Epithelial cell of prostate (primary cell): ENCODE data around the gene RPL28.
A peak's percentile ranks its signal among the peaks of the same experiment; 100 is the strongest.

Source experiments
- DNase-seq: peaks from one replicate; pipeline ENCODE4 v3.0.0-alpha.2; 2011; ENCODE audit warnings: low read depth, low spot score
- H3K27ac ChIP-seq: fragments of 450-650 bp; 2 replicates; pipeline ENCODE4 v1.5.1; 2017; ENCODE audit warnings: mild to moderate bottlenecking

RPL28 gene

DNA sequence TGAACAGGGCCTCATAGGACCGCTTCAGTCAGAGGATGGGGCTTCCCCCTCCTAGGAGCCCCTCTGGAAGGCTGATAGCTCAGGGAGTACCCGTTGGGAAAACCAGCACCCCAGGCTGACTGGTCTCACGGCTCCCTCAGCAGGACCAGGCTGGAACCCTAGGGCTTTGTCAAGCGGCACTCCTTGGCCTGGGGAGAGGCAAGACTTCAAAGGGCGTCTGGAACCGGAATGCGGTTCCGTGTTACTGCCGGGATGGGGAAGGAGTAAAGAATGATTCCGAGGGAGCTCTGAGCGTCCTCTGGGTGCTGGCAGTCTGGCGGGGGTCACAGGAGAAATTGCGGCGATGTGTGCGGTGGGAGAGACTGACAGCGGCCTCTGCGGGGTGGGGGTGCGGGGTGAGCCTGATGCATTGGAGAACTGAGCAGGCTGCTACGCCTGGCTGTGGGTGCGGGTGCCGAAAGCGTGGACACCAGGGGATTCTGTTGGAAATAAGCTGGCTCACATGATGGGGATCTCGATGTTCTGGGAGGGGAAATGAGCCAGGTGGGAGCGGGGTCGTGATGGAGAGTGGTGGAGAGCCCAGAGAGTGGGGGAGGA, 33.1 kb upstream of the RPL28 start:
- DNase-seq = no peak
- peak overlapping the region; percentile 49 for H3K27ac ChIP-seq

DNA sequence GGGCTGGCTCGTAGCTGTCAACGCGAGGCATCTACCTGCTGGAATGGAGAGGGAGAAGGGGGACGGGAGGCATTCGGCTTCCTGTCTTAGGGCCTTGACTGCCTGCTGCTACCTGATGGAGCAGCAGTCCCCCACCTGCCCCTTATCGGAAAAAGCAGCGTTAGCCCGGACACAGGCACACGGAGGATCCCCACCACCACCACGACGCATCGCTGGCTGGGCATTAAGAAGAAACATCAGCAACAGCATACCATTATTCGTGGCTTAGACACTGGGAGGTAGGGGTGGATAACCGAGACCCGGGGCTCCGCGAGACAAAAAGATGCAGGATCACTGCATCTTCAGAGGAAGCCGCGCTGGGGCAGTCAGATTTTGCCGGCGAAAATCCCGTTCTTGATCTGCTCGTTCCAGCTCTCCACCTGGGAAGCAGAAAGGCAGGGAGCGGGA, 32.4 kb upstream of the RPL28 start:
- DNase-seq = no peak
- peak overlapping the region; percentile 39 for H3K27ac ChIP-seq

DNA sequence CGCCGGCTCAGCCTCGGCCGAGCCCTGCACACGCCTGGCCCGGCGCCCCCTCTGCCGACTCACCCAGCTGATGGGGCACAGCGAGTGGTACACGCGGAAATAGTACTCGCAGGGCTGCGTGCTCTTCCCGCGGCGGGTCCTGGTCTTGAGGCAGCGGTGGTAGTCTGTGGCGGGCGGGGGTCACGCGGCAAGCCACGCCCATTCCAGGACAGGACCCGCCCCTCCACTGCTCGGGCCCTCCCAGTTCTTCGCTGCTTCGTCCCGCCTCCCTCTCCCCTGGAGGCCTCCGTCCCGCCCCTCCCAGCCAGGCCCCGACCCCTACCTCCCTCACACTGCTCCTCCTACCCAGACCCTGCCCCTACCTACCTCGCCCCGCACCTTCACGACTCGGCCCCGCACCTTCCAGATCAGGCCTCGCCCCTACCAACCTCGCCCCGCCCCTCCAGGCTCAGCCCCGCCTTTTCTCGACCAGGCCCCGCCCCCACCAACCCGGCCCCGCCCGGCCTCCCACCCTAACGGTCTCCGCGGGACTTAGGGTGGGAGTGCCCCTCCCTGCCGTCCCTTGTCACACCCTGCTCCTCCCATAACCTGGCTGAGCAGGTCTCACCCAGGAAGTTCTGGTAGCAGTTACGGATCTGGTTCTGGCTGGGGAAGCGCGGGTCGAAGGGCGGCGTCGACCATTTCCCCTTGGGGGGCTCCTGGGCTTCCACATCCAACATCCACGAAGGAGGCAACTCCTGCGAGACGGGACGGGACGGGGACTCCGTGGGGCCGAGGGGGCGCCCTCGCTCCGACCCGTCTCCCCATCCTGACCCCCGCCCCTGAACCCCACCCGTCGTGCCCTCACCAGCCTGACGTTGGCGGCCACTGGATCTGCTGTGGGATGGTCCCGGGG, 31.7 kb upstream of the RPL28 start:
- DNase-seq = no peak
- peak overlapping the region; percentile 39 for H3K27ac ChIP-seq

DNA sequence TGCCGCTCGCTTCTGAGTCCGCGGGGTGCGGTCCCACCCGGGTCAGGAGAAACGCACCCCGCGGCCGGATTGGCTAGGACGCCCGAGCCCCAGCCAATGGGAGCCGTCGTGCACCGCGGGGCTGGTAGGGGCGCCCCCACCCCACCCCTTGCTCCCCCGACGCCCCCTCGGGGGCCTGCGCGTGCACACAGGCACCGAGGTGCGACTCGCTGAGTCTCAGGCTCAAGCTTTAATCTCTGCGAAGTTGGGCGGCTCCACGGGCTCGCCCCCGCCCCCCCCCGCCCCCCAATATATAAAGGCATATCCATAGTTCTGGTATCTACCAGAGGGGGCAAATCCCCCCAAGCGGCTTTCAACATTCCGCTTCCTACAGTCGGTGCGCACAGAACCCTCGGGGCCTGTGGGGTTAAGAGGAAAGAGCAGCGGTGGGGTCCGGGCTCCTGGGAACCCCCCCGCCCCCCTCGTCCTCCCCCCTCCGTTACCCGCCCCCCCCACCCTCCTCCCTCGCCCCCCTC, 31.0 kb upstream of the RPL28 start, which contains the start of gene COX6B2:
COX6B2 (minus strand) TSS at position 22 of the 515 bp plus-strand sequence. CDS start 198 bp downstream, outside the sequence.
- DNase-seq = no peak
- peak within 1 kb of the TSS; percentile 39 for H3K27ac ChIP-seq

GRCh38 chr19:55355213-55355821, 30.4 kb upstream of the RPL28 start:
- no peak for DNase-seq
- peak overlapping the region; percentile 37 for H3K27ac ChIP-seq

DNA sequence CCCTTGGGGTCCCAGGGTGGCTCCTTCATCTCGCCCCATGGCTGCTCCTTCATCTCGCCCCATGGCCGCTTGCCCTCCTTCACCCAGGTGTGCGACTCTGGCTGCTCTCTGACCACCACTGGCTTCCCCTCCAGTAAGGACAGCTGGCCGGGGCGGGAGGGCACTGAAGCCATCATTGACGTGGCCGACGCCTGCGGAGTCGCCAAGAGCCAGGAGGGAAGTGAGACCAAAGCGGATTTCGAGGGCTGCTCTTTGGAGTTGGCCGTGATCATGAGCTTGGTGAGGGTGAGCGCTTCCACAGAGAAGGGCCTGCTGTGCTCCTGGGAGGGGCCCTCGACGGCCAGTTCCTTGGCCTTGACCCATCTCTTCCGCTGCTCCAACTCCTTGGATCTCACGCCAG, 27.2 kb upstream of the RPL28 start:
- no peak for DNase-seq

GRCh38 chr19:55358943-55359908, 26.5 kb upstream of the RPL28 start:
- H3K27ac ChIP-seq = no peak overlapping the region
- no peak for DNase-seq

More for the DNA sequence above, 27.2 kb upstream of the RPL28 start:
- no peak overlapping the region for H3K27ac ChIP-seq

DNA sequence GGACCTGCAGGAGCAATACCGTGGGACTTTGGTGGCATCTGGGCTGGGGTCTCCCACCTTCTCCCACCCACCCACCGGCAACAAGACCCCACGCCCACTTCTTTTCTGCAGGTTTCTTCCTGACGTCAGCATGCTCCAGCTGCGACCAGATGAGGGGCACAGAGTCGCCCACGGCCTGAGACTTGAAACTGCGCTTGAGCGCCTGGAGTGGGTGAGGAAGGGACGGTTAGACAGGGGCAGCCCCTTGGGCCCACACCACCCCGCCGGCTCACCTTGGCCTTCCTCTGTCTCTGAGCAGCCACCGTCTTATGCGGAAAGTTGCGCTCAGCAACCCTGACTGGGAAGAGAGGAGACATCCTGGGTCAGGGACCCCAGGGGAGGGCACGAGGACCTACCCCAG, 24.8 kb upstream of the RPL28 start:
- no peak for DNase-seq

DNA sequence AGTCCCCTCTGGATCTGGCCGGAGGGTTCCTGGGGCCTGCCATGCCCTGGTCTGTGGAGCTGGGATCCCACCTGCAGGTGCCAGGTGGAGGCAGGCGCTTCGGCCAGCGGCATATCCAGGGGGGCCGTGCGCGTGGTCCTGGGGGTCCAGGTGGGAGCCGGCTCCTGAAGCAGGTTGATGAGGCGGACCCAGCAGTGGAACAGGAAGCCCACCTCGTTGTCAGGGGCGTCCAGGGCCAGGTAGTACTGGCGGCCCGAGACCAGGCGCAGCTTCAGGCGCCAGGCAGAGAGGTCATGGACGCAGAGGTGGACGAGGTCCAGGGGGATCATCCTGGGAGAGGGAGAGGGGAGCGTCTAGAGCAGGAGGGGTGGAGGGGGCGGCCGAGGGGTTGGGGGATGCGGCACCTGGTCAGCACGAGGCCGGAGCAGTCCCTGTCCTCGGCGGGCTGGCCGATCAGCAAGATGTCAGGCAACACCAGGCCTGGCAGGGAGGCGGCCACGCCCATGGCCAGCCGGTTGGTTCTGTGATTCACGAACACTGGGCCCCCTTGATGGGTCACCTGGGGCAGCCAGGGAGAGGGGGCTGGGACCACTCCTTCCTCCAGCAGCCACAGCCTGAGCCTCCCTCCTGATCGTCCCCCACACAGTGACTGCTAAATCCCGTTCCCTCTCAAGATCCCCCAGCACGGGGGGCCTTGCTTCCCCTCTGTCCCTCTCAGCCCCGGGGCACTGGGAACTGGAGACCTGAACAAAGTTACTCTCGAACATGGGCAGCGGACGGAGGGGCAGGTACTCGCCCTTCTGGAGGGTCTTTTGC, 23.4 kb upstream of the RPL28 start:
- DNase-seq = no peak
- H3K27ac ChIP-seq = no peak overlapping the region

More for the DNA sequence above, 24.8 kb upstream of the RPL28 start:
- no peak overlapping the region for H3K27ac ChIP-seq

DNA sequence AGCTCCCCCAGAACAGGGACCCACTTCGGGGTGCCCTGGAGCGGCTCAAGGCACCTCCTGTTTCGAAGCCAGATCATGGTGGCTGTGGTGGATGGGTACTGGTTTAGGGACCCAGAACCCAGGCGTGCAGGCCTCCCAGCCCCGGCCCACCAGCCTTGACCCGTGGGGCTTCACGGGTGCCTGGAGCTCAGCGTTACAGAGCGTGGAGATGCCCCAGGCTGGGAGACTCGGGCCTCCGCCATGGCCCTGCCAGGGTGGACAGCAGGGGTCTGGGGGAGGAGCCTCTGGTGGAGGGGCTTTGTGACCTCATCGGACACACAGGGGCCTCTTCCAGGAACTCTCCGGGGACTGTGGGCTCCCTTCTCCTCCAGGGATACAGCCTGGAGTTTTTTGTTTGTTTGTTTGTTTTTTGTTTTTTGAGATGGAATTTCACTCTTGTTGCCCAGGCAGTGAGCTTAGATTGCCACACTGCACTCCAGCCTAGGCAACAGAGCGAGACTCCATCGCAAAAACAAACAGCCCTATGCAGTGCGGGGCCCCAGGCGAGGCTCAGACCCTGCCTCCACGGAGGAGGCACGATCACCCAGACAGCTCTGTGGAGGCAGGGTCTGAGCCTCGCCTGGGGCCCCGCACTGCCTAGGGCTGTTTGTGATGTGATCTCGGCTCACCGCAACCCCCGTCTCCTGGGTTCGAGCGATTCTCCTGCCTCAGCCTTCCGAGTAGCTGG, 22.6 kb upstream of the RPL28 start, which contains the start of gene GARIN5B:
GARIN5B (minus strand) TSS at position 271 of the 727 bp plus-strand sequence; CDS start at position 77, 194 bp downstream.
- H3K27ac ChIP-seq = no peak within 1 kb of the TSS
- DNase-seq = no peak

- no peak for DNase-seq
- H3K27ac ChIP-seq = no peak overlapping the region
Measured at GRCh38 chr19:55365245-55365644, 20.5 kb upstream of the RPL28 start.

- no peak overlapping the region for H3K27ac ChIP-seq
- no peak for DNase-seq
Measured at GRCh38 chr19:55365964-55366363, 19.8 kb upstream of the RPL28 start.

GRCh38 chr19:55366790-55367189, 18.9 kb upstream of the RPL28 start:
- H3K27ac ChIP-seq = no peak overlapping the region
- no peak for DNase-seq

DNA sequence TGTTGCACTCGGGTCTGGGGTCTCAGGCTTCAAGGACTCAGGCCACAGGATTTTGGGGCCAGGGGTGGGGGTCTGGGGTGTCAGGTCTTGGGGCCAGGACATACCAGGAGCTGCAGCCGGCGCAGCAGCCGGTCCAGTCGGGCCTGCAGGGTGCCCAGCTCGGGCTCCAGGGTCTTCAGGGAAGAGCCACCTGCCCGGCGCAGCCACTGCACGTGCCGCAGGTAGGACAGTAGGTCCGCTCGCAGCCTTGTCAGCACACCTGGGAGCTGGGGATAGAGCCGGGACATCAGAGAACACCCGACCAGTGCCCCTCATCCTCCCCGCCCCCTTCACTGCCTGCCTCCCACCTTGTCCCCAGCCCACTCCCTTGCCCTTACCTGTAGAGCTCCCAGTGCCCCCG, 17.6 kb upstream of the RPL28 start:
- DNase-seq = no peak

DNA sequence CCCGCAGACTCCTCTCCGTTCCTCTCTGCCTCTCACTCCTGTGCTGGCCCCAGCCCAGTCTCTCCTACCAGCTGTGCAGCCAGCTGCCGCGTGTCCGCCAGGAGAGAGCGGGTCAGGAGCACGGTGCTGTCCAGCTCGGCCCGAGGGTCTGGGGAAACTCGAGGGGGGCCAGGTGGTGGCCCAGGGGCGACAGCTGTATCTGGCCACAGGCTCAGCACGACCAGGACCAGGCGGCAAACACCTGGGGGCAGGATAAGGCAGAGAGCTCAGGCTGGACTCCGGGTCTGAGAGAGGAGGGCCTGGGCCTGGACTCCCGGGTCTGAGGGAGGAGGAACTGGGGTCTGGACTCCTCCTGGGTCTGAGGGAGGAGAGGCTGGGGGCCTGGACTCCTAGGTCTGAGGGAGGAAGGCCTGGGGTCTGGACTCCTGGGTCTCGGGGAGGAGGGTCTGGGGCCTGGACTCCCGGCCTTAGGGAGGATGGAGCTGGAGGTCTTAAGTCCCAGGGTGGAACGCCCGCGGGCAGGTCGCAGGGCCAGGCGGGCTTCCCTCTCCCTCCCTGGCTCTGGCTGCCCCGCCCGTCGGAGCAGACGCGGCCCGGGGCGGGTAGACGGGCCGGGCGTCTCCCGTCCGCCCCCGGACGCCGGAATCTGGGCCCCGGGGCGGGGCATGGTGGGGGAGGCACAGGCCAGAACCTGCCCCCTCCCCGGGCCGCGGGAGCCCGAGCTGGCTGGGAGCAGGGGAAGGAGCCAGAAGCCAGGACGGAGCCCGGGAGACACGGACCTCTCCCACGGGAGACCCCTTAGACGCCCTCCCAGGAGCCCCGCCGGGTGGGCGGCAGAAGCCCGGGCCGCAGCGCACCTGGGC, 16.8 kb upstream of the RPL28 start:
- DNase-seq = no peak
- no peak overlapping the region for H3K27ac ChIP-seq

More for the DNA sequence above, 17.6 kb upstream of the RPL28 start:
- H3K27ac ChIP-seq = no peak overlapping the region

- H3K27ac ChIP-seq = peak overlapping the region; percentile 42
- DNase-seq = no peak
Measured at GRCh38 chr19:55369653-55370304, 16.0 kb upstream of the RPL28 start.
